ENCODE data around the gene ANKRD63.
A peak's percentile ranks its signal among the peaks of the same experiment; 100 is the strongest.

Gene ANKRD63

GRCh38 chr15:40279437-40280141 is 3.3 kb downstream of the ANKRD63 start:
- DNase-seq: peak; percentile 76

DNA sequence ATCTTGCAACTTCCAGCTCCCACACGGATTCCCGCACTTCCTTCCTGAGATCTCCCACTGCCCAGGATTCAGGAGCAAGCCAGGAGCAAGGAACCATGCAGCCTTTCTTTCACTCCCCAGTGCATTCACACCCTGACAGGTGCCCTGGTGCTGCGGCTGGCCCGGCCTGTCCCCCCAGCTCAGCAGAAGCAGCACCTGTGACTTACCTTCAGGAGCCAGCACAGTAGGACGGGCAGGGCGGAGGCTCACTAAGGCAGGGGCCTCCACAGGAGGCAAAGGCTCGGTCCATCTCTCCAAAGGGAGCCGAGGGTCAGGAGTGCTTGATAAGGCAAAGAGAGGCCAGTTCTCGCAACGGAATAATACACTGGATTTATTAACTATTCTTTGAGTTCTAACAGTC is 4.8 kb downstream of the ANKRD63 start:
- DNase-seq: no peak

DNA sequence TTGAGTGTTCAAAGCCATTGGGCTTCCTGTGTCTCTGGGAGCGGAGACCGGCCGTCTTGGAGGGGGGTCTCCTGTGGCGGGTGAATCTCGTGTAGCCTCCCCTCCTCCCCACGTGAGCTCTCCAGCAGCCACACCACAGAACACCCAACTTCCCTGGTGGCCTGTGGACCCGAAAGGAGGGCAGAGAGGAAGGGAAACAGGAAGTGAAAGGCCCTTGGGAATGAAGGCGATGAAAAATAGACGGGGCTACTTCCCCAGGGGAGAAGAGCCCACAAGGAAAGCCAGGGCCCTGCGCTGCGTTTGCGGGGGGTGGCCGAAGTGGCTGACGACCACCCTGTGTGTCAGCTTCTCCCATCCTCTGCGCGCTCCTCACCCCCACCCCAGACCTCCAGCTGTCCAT is 5.4 kb downstream of the ANKRD63 start:
- no peak for DNase-seq

DNA sequence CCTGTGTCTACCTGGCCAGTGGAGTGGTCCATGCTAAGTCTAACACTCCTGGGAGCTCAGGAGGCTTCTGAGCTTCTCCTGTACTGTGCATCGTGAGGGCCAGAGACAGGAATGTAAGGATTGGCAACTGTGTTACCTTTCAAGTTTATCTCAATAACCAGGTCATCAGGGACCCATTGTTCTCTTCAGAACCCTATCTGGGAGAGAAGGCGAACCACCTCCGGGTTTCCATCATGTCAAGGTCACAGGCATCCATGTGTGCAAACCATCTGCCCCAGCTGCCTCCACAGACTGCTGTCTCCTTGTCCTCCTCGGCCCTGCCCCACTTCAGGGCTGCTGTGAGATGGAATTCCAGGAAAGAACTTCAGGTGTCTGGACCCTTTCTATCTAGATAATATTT is 5.9 kb downstream of the ANKRD63 start:
- DNase-seq: no peak

GRCh38 chr15:40275954-40276353 is 6.9 kb downstream of the ANKRD63 start:
- no peak for DNase-seq

GRCh38 chr15:40275523-40275922 is 7.3 kb downstream of the ANKRD63 start:
- no peak for DNase-seq

DNA sequence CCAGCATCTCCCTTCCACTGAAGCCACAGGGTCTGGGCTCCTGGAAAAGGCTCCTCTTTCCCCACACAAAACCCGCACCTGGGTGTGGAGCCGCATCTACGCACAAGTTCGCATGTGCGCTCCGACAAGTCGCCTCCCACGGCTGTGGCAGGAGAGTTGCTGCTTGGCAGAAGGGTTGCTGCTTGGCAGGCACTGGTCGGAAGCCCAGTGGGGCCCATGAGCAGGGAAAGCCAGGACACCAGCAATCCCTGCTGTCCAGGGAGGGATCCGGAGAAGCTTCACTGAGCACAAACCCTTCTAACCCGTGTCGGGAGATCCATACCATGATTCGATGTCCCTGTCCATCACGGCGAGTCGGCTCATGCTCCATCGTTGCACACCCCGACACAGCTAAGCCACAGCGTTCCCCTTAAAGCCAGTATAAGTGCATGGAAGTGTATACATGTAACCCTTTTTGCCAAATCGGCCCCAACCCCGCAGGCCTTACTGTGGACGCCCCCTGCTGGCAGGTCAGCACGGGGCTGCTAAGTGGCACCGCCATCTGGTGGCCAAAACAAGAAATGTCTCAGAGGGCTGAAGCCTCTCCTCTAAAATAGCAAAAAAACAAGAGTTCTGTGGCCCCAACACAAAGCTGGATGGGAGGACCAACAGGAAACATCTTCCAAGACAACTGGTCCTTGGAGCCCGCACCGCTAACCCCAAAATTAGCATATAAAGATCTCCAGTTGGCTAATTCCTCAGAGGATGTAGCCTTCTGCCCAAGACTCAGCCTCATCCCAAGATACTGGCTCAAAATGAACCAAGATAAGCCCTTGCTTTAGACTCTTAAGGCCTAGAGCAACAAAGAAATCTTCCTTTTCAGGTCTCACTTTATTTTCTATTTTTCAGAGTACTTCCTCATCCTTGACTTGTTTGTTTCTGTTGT is 8.3 kb downstream of the ANKRD63 start:
- DNase-seq: peak; percentile 93

DNA sequence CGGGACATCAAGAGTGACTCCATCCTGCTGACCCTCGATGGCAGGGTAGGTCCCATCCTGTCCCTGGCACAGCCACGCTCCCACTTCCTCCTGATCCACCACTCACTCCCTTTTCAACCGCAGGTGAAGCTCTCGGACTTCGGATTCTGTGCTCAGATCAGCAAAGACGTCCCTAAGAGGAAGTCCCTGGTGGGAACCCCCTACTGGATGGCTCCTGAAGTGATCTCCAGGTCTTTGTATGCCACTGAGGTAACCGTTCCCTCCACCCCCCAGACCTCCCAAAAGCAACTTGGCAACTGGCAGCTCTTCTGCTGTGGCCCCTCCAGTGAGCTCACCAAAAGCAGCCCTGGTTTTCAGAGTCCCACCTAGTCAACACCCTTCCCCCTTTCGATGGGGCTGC is 9.4 kb downstream of the ANKRD63 start:
- no peak for DNase-seq

DNA sequence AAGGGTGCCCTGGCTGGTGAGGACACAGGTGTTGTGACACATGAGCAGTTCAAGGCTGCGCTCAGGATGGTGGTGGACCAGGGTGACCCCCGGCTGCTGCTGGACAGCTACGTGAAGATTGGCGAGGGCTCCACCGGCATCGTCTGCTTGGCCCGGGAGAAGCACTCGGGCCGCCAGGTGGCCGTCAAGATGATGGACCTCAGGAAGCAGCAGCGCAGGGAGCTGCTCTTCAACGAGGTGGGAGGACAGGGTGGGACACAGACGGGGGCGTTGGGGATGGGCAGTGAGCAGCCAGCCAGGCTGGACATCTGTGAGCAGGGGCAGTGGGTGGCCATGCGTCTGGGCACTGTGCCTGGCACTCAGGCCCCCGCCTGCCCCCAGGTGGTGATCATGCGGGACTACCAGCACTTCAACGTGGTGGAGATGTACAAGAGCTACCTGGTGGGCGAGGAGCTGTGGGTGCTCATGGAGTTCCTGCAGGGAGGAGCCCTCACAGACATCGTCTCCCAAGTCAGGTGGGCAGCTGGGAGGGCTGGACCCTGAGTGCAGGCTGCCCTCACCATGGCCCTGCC is 10.3 kb downstream of the ANKRD63 start:
- DNase-seq: peak; percentile 56

DNA sequence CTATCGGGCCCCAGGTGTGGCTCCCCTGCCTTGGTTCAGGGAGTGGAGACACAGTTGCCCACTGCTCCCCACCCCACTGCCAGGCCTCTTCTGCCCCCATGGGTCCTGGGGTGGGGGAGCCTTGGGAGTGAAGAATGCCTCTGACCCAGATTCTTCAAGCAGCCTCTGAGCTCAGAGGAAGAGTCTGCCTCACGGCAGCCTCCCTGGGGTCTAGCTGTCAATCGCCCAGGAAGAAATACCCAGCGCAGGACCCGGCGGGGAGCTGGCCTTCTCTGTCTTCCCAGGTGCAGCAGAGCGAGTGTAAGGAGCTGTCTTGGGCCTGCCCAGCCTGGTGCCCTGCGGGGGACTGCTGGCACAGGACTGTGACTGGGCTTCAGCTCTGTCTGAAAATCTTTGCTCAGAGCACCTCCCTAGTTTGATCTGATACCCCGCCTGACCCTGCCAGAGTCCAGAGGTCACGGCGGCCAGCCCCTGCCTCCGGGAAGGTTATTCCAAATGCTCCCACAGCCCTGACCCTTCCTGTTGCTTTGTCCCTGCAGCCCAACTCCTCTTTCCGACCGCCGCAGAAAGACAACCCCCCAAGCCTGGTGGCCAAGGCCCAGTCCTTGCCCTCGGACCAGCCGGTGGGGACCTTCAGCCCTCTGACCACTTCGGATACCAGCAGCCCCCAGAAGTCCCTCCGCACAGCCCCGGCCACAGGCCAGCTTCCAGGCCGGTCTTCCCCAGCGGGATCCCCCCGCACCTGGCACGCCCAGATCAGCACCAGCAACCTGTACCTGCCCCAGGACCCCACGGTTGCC is 11.0 kb downstream of the ANKRD63 start:
- DNase-seq: no peak

DNA sequence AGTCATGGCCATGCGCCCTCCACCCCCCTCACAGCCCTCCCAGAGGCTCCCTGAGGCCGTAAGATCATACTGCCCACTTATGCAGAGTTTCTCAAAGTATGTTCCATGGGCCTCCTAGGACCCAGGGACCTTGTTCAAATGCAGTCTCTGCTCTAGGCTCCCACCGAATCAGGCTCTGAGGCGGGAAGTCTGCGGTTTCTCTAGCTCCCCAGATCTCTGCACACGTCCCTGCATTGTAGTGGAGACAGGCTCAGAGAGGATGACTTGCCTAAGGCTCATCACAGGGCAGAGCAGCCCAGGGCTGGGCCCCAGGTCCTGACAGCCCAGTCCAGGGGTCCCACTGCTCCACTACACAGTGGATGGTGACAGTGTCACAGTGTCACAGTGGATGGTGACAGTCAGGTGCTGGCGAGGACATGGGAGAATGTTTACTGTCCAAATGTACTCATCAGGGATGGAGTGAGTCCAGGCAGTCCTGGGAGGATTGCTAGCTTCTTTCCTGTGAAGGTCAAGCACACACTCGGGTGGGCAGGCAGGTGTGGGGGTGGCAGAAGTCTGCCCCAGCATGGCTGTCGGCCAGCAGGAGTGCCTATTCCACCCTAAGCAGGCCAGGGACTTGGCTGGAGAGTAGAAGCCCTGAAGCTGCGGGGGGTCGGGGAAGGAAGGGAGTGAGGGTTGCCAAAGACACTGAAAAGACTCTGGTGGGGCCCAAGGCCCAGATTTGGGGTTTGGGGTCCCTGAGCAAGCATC is 12.4 kb downstream of the ANKRD63 start:
- DNase-seq: no peak

DNA sequence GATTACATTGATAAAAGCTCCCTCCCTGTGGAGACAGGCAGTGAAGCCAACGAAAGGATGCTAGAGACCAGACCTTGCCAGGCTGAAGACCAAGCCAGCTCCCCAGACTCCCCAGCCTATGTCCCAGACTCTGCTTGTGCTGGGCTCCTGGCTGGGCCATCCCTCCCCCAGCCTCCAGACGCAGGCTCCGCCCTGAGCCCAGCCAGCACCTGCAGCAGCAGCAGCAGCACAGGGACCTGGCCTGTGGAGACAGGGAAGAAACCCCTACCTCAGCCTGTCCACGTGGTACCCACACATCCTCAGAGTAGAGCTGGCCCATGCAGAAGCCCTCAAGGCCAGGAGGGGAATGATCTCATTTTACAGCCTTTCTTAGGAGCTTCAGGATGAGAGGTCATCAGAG is 13.3 kb downstream of the ANKRD63 start:
- DNase-seq: no peak

GRCh38 chr15:40267670-40268069 is 15.2 kb downstream of the ANKRD63 start:
- no peak for DNase-seq

DNA sequence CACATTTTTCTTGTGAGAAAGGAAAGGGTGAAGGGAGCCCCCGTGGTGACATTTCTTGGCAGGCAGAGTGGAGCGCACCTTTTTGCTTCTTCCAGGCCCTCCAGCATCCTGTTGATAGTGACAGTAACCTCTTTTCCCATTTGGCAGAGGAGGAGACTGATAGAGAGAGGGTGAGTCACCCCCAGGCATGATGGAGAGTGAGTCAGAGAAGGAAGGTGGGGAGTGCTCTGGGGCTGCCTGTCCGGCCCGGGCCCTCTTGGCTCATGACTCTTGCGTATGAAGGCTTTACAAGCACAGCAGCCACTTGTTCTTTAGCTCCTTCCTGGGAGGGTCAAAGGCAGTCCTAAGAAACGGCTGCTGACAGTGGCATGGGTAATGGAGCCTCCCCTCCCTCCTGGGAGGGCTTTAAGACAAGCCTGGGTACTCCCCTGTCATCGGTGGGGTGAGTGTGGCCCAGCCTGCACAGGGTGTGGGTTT is 16.0 kb downstream of the ANKRD63 start:
- no peak for DNase-seq

DNA sequence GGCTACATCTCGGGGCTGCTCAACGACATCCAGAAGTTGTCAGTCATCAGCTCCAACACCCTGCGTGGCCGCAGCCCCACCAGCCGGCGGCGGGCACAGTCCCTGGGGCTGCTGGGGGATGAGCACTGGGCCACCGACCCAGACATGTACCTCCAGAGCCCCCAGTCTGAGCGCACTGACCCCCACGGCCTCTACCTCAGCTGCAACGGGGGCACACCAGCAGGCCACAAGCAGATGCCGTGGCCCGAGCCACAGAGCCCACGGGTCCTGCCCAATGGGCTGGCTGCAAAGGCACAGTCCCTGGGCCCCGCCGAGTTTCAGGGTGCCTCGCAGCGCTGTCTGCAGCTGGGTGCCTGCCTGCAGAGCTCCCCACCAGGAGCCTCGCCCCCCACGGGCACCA is 17.0 kb downstream of the ANKRD63 start:
- no peak for DNase-seq

- DNase-seq: no peak
These were observed 17.5 kb downstream of the ANKRD63 start for GRCh38 chr15:40265355-40265754.

DNA sequence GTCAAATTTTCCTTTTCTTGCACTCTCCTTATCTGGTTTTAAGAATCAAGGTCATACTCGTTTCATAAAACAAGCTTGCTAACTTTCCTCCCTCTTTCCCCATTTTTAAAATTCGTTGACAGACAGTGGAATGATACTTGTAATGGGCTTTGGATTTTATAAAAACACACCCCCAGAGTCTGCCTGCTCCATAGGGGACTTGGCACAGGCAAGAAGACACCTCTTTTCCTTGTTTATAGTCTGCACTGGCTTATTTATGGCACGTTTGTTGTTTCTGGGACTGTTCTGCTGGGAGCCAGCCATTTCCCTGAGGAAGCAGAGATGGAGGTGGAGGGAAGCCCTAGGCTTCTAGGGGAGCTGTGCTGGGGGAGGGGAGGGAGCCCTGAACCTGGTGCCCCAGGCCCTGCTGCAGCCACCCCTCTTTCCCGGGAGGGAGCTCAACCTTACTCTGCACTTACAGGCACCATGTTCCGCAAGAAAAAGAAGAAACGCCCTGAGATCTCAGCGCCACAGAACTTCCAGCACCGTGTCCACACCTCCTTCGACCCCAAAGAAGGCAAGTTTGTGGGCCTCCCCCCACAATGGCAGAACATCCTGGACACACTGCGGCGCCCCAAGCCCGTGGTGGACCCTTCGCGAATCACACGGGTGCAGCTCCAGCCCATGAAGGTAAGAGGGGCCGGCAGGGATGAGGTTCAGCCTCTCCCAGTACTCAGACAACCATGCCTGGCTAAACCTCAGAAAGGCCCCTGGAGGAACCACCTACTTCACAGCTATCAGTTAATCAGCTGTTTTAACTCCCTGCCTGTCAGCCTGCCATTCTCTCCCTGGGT is 18.3 kb downstream of the ANKRD63 start:
- no peak for DNase-seq

GRCh38 chr15:40263024-40263754 is 19.7 kb downstream of the ANKRD63 start:
- DNase-seq: no peak

GRCh38 chr15:40259021-40259420 is 23.8 kb downstream of the ANKRD63 start:
- no peak for DNase-seq

GRCh38 chr15:40258544-40258943 is 24.3 kb downstream of the ANKRD63 start:
- no peak for DNase-seq
